HG02571 (cell line): ENCODE measurements around the gene GRIP2.

Experiments used
- ATAC-seq: cut with Tn5 transposase; IDR thresholded peaks from one replicate; pipeline ENCODE4 v1.9.1; 2021; ENCODE audit warnings: mild to moderate bottlenecking, moderate library complexity; ENCODE audit not compliant: unreplicated experiment

Gene GRIP2

DNA sequence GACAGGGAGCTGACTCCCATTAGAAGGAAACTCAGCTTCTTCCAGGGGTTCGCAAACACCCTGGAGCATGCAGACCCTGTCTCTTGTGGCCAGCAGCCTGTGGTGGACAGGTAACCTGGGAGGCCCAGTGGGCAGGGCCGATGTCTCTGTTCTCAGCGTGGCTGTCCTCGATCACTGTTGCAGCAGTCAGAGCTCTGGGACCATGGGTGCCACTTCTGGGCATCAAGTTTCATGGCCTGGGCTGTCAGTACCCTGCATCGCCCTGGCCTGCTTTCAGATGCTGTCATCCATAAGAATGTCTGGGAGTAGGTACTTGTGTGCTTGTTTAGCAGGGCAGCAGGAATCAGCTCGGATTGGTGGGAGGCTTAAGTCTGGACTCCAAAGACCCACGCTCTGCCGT lies 83.3 kb downstream of the GRIP2 start:
- no peak for ATAC-seq

DNA sequence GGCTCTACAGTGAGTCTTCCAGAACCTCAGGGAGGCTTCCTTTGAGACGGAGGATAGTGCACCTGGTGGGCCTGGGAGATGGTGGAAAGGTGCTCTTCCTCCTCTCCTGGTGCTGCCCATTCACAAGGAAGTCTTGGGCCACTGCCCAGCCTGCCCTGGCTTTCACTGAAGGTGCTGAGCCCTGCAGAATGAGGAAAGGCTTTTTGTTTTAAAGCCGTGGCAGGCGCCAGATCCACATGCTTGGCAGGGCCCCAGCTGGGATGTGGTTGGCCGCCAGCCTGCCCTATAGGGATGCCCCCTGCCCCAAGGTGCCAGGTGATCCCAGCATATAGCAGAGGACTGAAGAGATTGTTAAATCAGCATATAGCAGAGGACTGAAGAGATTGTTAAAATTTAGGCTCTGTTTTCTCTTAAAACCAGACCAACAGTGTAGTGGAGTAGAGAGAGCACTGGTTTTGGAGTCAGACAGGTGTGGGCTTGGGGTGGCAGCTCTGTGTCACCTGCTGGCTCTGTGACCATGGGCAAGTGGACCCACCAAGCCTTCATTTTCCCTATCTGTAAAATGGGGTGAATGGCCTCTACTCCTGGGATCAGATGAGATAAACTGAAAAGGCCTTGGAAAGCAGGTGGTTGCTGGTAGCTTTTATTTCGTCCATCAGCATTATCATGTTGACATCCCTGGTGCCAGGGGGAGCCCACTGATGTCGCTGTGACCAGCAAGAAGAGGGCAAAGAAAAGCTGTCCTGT lies 84.4 kb downstream of the GRIP2 start:
- no peak for ATAC-seq

DNA sequence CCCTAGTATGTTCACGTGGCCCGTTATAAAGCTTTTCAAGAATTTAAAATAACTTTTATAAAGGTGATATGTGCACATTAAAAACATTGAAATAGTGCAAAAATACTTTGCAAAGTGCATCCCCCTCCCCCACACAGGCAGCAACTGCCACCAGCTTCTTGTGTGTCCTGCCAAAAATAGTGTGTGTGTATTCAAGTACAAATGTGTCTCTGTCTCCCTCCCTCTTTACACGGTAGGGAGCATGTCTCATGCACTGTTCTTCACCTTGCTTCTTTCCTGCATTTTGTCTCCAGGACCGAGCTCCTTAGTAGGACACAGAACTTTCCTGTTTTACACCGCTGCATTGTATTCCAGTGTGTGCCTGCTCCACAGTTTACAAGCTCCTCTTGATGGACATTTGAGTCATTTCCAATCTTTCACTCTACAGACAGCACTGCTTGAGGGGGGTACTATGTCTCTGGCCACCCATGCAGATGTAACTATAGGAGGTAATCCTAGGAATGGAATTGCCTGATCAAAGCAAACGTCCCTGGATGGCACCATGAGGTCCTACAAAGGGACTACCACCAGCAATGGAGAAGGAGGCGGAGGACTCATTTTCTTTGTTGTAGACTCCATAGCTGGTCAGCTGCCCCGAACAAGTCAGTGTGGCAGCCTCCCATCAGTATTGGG lies 85.4 kb downstream of the GRIP2 start:
- ATAC-seq = no peak

DNA sequence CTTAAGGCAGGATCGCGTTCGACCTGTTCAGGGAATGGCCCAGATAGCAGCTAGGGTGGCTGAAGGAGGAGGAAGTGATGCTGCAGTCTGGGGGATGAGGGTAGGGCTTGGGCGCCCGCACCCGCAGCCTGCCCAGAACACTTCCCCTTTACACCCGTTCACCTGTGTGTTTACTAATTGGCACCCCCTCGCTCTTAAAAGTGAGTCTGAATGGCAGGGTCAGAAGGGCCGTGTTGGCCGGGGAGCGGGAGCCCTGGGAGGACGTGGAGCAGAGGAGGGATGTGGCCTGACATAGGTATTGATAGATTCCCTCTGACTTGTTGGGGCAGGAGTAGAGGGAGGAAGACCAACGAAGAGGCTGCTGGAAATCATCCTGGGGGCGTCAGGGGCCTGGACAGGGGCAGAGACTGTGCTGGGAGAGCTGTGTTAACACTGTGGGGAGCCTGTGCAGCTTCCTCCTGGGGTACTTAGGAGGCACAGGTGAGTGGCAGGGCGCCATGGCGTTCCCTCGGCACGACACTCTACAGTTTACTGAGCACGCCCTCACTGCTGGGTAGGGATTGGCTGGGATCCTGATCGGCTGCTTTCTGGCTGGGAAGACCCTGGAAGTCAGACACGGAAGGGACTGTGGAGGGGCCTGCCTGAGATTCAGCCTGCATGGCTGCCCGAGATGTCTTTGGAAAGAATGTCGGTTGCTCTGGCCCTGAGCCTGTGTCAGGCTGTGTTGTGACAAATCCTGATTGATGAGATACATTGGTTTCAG lies 86.1 kb downstream of the GRIP2 start:
- ATAC-seq = no peak

DNA sequence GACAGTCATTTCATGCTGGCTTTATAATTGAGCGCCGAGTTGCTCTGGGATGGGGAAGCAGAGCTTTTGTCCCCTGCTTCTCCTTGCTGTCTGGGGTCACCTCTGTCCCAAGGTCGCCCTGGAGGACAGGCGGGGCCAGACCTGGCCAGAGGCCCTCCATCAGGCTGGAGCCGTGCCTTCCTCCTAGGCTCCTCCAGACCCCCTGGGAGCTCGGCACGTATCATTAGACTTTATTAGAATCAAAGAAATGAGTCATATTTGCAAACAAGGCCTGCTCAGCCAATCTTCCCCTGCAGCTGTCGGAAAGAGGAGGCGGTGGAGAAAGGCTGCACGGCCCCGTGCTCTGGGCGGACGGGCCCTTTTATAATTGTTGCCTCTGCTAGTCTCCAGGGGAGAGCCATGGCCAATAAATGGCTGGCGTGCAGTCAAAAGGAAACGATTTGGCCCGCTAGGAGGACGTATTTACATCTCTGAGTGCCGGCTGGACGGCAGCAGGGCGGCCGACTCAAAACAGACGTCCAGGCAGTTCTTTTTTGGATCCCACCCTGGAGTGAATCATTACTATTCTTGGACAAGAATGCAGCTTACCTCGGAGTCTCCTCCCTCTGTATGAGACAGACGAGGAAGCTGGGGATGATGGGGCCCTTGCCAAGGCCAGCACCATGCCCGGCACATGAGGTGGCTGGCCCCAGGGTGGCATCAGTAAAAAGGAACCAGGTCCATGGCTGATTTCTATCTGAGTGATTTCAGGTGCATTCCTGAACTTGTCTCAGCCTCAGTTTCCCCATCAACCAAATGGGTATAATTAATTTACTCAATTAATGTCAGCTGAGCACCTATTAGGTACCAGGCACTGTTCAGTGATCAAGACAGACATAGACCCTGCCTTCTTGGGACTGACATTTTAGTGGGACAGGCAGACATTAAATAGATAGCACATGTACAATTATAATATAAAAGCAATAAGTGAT lies 87.1 kb downstream of the GRIP2 start:
- ATAC-seq = no peak

DNA sequence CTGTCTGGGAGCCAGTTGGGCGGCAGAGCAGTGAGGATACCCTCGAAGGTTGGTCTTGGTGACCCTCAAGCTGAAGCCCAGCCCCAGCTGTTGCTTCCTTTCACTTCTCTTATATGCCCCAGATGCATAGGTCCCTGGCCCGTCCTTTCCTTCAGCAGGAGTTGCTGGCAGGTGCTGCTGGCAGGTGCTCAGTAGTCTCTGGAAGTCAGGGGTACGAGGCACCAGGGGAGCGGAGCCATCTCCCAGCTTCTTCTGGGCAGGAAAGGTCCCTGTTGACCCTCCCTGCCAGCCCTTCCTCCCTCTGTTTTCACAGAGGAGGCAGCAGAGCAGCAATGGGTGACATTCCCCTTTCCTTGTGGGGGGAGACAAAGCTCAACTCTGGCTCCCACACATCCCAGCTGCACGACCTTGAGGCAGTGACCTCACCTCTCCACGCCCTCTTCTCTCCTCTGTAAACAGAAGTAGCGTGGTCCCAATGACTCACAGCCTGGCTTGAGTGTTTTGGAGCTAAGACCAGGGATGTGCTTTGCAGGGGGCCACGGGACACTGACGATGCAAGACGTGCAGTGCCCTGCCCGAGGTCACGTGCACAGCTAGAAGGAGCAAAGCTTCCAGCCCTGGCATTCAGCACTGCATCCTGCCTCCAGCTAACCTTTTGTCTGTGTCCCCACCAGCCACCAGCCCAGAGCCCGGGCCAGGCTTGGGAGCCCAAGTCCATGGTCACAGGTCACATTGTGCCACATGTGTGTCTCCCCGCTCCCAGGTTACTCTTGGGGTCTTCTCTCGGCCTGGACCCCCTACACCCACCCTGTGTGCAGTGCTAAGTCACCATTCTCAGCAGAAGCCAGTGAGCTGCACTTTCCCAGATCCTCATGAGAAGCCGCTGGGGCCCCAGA lies 88.0 kb downstream of the GRIP2 start:
- no peak for ATAC-seq

DNA sequence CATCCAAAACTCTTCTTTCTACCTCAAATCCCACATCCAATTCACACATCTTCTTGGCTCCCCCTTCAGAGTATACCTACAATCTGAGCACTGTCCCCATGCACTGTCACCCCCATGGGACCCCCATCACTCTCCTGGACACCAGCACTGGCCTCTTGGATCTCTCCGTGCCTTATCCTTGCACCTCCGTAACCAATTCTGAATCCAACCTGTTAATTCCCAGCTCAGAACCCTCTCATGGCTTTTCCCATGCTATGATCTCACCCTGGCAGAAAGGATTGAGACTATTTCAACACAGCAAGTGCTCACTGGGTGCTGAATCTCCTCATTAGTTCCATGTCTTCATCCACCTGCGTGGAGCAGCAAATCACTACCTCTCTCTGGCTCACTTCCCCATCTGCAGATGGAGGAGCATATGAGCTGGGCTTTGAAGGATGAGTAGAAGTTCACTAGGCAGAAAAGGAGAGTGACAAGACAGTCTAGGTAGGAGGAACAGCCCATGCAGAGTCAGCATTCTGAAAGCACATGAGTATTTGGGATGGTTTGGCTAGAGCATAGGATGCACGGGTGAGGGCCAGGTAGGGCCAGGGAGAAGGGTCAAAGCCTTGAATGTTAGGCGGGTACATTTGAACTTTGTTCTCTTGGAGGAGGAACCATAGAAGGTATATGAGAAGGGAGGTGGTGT lies 89.1 kb downstream of the GRIP2 start:
- no peak for ATAC-seq

DNA sequence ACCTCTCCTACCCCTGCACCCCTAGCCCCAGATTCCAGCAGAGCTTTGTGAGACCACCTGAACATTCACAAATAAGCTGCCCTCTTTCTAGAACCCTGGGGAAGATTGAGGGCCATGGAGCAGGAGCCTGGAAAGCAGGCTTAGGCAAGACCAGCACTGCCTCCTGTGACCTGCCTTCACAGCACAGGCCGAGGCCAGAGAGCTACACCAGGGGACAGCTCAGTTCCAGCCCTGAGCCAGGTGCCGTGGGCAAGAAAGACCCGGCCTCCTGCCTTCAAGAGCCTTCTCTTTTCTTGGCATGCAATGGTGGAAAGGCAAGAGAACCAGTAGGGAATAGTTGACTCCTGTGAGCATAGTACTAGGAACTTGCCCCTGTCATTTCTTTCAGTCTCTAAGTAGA lies 89.6 kb downstream of the GRIP2 start:
- ATAC-seq = no peak

DNA sequence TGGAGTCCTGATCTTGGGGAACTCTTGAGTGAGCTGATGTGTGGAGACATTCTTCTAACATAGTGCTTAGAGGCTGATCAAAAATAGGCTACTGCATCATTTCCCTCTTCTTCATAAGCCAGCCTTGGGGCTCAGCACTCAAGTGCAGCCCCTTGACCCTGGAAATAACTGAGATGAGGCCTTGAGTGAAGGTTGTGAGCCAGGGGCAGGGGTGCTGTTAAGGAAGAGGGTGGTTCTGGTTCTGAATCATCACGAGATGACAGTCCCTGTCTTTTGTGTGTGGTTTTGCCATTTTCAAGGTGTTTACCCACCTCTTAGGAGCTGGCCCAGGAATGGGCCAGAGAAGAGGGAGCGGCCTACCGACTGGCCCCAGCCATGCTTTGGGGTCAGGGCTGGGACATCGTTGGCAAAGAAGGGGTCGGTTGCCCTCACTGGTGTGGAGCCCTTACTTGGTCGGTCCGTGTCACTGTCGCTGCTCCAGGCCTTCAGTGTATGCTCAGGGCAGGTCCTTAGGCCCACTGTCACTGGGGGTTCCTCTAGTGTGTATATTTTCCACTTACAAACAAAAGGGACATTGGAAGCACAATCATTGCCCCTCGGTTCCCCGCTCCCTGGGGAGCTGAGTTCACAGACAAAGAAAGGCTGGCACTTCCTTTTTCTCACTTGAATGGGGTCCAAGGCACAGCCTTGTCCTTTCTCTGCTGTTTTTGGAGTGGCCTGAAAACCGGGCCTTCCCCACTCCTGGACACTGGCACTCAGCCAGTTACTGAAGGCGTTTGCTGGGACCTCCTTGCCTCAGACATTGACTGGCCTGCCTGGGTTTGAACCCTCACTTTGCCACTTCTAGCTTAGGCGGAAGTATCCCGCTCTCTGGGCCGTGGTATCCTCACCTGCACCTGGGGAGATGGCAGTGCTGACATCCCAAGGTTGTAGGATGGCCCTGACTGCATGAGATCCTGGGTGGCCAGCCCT lies 91.1 kb downstream of the GRIP2 start:
- ATAC-seq = no peak

DNA sequence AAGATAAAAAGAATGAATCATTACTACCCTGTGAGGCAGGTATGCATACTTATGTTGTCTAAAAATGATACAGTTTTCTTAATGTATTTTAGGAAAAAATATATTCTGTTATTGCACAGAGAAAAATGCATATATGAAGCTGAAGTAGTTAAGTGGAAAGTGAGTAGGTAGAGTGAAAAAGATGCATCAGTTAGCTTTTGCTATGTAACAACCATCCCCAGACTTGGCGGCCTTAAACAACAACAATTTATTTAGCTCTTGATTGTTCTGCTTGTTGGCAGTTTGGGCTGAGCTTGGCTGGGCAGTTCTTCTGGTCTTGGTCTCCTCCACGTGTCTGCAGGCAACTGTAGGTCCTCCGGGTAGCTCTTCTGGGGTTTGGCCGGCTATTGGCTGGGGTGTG lies 92.1 kb downstream of the GRIP2 start:
- no peak for ATAC-seq

DNA sequence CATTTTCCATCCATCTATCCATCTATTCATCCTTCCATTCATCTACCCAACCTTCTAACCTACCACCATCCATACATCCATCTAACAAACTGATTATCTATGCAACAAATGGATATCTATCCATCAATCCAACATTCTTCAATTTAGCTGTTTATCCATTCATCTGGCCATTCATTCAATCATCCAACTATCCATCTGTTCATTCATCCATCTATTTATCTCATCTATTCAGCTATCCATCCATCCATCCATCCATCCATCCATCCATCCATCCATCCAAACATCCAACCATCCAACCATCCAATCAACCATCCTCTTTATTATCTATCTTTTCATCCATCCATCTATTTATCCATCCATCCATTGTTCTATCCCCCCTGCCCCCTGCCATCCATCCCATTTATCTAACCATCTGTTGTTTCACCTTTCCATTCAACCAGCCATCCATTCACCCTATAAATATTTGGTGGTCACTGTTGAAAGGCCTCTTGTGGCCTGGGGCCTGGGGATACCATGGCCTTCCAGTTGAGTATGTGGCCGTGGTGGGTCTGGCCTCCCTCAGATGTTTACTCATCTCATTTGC lies 93.1 kb downstream of the GRIP2 start:
- ATAC-seq = no peak

DNA sequence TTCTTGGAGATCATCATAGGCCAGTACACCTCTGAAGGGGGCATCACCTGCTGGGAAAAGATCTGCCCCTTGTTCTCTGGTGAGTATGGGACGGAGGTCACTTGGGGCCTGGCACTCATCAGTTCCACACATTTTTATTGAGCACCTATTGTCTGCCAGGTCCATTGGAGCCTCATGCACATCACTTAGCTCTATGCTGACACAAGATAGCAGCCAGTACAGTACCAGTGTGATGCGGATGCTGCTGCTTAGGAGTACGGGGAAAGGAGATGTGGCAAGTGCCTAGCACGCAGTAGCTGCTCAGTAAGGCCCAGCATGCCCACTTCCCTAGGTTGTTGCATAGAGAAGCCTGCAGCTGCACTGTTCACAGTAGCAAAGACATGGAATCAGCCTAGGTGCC lies 94.4 kb downstream of the GRIP2 start:
- no peak for ATAC-seq

DNA sequence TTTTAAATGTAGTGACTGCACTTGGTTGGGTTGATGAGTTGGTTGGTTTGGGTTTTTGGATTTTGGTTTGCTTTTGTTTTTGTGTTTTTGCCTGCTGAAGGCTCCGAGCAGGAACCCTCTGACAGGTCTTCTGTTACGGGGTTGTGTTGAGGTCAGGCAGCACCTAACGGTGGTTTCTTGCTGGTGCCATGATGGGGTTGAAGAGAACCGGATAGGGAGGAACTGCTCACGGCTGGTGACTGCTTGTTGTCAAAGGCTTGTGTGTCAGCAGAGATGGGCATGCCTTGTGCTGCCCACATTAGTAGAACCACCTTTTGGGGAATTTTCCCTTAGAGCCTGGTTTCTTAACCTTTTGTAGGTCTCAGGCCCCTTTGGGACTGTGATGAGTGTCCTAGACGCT lies 95.8 kb downstream of the GRIP2 start:
- no peak for ATAC-seq

DNA sequence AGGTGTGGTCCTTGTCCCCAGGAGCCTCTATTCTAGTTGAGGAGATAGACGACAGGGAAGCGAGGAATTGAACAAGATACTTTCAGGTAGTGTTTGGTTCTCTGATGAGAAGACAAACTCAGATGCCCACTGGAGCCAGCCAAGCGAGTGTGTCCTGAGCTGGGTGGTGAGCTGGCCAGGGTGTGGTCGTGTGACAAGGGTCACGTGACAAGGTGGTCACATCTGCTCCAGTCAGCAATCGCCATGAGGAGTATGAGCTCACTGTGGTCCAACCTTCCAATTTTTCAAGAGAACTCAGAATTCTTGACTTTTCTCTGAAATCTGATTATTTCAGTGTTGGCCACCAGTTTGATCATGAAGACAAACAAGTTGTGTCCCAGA lies 98.2 kb downstream of the GRIP2 start:
- no peak for ATAC-seq

DNA sequence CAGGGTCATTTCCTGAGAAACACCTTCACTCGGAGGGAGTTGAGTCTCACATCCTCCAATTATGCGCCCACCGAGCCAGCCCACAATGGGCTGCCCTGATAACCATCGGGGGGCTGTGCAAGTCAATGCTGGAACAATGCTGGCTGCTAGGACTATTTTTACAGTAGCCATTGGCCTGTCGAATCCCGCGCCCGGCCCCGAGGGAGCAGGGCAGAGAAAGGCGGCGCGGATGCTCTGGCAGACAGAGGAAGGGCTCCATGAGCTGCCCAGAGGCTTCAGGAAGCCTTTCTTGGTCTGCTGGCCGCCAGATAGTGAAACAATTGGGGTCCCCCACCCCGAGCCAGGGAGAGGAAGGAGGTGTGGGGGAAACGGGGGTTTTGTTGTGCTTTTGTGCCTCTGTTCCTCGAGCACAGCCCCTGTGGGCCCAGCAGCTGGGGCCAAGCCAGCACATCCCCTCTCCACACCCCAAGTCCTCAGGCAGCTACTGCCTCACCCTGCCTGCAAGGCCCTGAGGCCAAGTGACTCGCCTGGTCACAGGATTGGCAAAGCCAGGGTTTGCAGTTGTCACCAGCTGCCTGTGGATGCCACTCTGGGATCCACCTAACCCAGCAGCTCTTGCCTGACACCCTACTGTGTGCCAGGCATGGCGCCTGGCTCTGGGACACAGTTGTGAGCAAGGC lies 98.8 kb downstream of the GRIP2 start:
- ATAC-seq = no peak

DNA sequence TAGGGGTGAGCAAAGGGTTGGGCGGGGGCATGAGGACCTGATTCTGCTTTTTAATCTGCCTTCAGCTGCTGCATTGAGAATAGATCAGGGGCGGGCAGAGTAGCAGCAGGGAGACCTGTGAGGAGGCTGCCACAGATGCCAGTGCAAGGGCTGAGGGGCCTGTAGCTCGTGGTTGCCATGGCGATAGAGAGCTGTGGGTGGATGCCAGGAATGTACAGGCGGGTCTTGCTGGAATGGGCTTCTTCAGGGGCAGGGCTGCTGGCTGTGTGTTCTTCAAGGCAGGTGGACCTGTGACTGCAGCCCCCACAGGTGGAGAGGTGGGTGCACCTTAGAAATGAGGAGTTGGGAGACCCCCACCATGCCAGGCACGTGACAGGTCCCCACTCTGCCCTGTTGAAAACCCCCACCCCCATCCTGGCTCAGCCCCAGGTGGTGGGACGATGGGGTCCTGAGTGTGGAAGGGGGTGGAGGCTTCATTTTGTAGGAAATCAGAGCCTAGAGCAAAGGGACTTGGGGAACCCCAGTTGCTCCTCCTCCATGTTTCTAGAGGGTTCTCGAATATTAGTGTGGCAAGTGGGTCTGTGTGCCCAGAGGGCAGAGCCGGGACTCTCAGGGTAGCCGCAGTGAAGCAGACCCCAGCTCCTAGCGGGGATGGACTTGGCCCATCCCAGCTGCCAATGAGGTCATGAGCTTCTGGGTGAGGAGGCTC lies 99.5 kb downstream of the GRIP2 start:
- ATAC-seq = no peak

DNA sequence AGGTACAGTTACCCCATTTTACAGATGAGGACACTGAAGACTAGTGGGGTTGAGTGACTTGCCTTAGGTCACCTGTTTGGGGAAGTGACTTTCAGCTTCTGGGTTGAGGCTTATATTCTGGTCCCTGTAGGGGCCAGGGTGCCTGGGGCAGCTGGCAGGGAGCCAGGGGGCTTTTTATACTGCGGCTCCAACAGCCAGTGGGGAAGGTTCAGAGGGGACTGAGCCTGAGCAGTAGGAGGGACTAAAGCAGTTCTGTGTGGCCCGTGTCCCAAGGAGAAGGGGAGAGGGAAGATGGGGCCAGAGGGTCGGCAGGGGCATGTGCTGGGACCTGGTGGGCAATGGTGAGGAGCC lies 100.0 kb downstream of the GRIP2 start:
- ATAC-seq = no peak
